Frontal cortex (tissue), 4 donors: ENCODE measurements around the gene LRRC30. TPM values are rescaled to one million over a fixed set of nuclear protein-coding genes. Genes with fewer than 3 reads are reported as not detected.
A peak's percentile ranks its signal among the peaks of the same experiment; 100 is the strongest.

Experiments
- DNase-seq, 2 donors: peaks; one replicate each; pipeline ENCODE4 v3.0.0; 2012; ENCODE audit warnings: low spot score in 2 of 2
- FAIRE-seq: peaks from 2 replicates; lab custom pipeline; 2012; peaks lifted over from hg19 to GRCh38; lab: Jason Lieb, UNC
- total RNA-seq: library from RNA; depleted of rRNA; stranded (reverse); fragments of >200 nt; gene quantifications from one replicate; pipeline ENCODE4 v1.2.3, GENCODE V29; 2014
- donor health status: control.
- donor health status: control.
- donor health status: control.

LRRC30 gene
- total RNA-seq, 1 donor from 2014 or later: not detected

DNA sequence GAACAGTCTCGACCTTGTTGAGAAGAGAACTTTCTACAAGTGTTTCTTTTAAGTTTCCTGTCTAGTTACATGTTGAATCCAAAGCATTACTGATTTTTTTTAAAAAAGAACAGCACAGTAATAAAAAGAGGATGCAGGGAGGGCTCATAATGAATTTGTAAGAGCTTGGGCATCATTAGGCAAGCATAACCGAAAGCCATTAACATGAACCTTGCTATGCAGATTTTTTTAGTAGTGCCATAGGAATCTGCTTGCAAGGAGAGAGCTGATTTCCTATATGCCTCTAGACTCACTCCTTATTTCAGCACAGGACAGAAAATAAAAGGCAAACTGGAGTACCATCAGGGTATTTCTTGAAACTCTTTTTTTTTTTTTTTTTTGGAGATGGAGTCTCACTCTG, 5.2 kb downstream of the LRRC30 start:
- no peak for FAIRE-seq
- no peak for DNase-seq

DNA sequence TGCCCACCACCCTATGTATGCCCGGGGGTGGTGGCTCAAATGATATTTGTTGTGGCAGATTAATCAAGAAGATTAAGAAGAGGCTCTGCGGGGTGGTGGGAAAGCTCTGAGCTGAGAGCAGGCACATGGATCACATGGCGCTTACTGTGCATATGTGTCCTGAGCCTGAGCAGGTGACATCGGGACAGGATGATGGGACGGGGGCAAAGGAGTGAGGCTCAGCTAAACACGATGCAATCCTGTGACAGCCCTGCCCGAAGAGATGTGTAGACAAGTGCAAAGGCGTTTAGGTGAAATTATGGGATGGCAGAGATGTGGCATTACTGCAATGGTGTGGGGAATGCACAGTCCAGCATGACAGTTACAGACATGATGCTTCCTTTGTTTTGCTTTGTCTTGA, 6.0 kb downstream of the LRRC30 start:
- no peak for DNase-seq
- no peak for FAIRE-seq

DNA sequence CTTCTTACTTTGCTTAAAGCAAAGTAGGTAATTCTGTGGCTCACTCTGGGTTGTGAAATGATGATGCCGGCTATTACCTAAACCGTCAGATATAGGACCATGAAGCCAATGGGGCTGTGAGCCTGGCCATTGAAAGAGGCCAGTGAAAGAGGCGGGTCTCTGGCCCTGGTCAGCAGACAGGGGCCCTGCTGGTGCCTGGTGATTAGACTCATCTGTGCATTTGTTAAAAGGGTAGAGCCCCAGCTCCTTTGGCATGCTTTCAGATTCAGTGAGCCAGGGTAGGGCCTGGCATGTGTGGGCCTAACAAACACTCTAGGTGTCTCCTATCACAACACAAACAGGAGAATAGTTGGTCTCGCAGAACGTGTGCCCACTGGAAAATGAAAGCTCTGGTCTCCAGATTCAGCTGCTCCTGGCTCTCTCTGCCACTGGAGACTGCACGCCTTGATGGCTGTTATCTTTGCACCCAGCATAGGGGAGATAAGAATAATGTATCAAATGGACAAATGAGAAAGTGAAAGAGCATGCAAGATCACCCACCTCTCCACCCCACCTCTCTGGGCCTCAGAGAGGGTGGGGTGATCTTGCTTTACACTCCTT, 6.9 kb downstream of the LRRC30 start:
- DNase-seq (no peak), FAIRE-seq (no peak)

DNA sequence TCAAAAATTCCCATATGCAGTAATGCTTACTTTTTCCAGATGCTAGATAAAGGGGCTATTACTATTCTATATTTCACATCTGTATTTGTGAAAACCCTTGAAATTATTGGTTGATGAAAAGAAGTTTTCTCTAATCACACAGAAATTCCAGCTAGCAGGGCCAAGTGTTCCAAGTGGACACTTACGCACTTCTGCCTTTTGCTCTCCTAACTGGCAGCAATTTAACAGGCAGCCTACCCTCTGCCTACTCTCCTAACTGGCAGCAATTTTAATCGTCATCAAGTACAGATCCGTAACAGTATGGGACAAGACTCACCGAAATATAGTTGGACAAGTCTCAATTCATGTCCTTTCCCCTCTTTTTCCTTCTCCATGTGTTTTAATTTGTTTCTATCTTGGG, 12.0 kb downstream of the LRRC30 start:
- DNase-seq: no peak

DNA sequence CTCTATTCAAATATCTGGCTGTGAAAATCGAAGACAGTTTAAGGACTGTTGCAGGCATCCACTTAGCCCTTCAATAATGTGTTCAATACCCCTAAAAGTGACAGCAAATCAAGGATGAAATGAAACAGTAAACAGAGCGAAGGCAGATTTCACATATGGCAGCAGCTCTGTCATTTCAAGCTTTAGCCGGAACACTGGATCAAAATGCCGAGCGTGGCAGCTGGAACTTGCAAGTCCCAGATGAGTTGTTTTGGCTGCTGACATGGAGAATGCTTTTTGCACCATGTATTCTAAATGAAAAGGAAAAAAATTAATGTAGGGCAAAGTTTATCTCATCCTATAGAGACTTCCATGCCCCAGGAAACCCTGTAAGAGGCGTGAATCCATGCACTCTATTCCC, 18.0 kb downstream of the LRRC30 start:
- DNase-seq: no peak
- FAIRE-seq: no peak

More for the DNA sequence above, 12.0 kb downstream of the LRRC30 start:
- FAIRE-seq: no peak

DNA sequence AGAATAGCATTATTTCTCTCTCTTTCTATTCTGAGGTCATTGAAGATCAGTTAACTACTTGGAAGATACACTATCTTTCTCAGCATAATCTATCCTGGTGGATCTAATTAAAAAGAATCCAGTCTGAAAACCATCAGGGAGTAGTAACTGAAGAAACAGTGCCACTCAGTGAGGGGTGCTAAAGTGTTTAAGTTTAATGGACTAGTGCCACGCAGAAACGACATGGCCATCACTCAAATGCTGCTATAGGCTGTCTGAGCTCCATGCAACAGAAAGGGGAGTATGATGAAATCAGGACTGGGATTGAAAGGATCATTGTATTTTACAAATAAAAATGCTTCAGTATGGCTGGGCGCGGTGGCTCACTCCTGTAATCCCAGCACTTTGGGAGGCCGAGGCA, 23.3 kb downstream of the LRRC30 start:
- FAIRE-seq (no peak), DNase-seq (no peak)

DNA sequence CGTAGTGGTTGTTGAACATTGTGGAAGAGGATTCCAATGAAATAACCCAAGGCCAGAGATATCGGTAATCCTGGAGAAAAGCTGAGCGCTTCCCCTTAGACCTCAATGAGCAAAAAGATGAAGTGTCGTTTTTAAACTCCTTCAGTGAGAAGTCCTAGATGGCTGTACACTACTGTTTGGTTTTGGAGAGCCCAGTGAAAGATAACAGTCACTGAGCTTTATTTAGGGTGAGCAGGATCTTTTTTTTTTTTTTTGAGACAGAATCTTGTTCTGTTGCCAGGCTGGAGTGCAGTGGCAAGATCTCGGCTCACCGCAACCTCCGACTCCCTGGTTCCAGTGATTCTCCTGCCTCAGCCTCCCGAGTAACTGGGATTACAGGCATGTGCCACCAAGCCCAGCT, 24.2 kb downstream of the LRRC30 start:
- FAIRE-seq (no peak), DNase-seq (no peak)

DNA sequence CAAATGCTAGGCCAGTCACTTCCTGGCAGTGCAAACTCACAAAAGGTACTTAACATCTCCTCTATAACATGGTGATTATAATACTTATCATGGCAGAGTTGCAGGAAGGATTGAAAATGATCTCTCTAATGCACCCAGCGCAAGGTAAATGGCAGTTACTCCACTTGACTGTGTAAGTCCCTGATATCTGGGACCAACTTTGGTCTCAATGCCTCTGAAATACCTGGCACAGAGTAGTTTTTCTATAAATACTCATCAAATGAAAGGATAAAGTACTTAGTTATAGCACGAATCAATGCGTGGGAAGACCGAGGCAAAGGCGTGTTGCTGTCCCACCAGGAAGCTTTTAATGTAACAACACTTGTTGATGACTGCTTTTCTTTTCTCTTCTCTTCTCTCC, 24.8 kb downstream of the LRRC30 start:
- no peak for DNase-seq
- no peak for FAIRE-seq

DNA sequence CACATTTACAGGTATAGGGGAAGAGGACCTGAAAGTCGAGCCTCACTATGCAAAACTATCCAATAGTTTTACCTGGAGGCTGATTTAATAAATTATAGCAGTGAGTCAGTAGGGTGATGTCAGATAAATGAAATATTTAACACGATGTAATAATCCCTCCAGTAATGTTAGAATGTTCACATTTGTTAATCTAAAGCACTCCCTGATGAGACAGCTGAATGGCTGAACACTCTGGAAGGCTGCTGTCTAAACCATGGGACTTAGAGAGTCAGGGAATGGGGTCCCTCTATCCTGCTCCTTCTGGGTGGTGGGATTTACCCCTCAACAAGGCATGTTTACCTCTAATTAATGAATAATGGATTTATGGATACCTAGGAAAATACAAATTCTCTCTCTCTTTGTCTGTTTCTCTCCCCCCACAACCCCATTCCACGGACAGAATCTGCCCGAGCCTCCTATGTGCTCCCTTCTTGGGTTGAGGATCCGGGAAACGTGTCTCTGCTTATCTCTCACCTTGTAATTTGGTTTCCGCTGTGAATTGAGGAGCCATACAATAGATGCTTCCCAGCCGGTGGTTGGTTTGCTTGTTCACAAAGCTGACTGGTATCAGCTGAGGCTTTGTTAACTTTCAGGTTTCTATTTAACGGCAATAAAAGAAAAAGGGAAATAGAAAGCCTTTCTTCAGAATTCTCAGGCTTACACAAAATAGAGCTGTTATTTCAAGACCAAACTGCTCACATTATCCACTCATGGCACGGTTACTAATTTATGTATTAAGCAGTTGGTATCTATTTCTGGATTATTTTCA, 25.9 kb downstream of the LRRC30 start:
- DNase-seq: no peak
- FAIRE-seq: no peak

DNA sequence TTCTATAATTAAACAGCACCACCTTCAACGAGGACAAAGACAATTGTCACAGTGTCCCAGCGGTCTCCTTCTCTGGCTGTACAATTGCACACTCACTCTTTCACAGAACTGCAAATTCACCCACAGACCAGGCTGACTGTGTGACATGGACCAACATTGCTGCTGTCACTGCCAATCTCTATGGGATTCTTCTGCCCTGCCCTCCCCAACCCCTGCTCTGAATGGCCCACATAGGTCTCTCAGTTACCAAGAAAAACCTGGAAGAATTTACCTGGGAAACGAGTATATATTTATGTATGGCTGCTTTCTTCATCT, 26.5 kb downstream of the LRRC30 start:
- FAIRE-seq (no peak), DNase-seq (no peak)

DNA sequence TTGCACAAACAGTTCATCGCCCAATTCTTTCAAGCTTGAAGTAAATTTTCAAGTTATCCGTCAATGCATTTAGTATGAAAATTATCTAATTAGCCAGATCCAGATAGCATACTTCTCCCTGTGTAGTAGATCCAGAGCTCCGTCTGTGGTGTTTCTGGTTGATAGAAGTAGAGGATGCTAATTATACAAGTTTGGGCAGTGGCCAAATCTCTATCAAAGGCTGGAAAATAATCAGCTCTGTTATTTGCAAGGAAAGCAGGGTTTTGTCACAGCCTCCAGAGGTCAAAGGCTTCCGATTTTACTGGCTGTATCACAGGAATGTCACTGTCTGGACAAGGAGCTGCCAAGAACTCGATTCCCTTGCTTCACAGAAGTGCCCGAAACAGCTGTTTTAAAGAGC, 28.6 kb downstream of the LRRC30 start:
- FAIRE-seq (no peak), DNase-seq (no peak)

DNA sequence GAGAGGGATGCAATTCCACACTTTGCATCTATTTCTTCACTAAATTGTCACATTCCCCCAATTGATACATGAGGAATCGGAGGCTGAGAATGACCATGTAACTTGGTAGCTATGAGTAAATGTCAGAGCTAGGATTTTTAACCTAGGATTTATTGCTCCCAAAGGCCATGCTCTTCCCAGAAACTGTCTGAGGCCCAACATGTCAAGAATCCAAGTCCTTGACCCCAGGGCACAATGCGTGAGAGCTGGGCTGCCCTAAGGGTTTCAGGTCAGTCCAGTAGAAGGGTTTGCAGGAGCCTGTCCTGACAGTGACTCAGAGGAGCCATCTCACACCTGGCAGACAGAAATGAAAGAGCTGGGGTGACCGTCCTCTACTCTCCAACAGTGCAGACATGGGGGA, 30.3 kb downstream of the LRRC30 start:
- FAIRE-seq (no peak), DNase-seq (no peak)

DNA sequence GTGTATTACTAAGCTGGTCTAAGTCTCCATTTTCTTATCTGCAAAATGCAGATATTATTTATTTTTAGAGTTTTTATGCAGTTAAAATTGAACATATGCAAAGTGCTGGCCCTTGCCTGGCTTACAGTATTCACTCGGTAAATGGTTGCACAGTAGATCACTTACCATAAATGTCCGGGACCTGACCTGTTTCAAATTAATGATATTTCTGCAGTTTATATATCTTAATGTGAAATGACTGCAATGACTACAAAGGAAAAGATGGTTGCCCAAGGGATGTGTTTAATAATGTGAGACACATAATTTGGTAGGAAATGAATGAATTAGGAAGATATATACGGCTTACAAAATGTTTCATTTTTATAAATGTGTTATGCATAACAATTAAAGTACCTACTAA, 37.1 kb downstream of the LRRC30 start:
- FAIRE-seq: no peak

DNA sequence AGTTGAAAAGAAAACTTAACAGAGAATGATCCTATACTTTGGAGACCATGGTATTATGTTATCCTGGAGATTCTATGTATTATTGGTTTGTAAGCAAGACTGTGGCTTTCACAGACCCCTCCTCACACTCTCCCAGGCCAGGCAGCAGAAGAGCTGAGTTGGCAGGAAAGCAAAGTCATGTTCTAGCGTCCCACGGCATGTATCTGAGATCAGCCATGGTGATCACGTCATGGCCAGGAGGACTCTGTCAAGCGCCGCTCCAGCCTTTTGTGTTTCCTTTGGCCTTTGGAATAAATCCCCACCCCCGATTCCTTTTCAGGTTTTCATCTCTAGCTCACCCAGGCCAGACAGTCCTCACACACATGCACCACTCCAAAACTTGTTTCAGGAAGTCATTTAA, 39.1 kb downstream of the LRRC30 start:
- FAIRE-seq (no peak), DNase-seq (no peak)

More for the DNA sequence above, 37.1 kb downstream of the LRRC30 start:
- no peak for DNase-seq

DNA sequence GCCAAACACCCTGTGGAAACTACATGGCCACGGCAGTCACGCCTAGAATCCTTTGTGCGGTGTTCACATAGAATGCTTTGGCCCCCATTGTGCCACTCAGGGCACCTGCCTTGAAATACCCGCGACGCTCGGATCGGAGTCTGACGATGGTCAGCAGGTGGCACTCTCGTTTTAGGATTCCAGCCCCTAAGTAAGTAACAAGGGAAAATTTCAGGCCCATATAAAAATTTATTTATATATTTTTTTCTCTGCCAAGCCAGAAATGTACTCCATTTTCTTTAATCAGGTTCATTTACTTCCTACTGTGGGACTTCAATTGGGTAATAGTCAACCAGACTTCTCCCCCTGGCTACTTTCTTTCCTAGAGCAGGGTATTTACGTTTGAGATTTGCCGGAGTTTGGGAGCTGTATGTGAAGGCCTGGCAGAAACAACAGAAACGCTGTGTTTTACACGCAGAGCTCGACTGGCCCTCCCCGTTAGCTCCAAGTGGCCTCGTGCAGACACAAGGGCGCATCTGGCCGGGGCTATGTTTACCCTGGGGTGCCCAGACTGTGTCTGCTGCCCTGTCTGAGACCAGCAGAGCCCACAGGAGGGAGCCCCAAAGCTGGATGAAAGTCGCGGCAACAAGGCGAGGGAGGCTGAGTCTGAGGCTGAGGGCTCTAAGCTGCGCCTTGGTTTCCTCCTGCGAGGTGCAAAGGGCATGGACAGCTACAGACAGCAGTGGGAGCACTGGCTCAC, 41.6 kb downstream of the LRRC30 start:
- DNase-seq: peak; percentile 36 to 60

DNA sequence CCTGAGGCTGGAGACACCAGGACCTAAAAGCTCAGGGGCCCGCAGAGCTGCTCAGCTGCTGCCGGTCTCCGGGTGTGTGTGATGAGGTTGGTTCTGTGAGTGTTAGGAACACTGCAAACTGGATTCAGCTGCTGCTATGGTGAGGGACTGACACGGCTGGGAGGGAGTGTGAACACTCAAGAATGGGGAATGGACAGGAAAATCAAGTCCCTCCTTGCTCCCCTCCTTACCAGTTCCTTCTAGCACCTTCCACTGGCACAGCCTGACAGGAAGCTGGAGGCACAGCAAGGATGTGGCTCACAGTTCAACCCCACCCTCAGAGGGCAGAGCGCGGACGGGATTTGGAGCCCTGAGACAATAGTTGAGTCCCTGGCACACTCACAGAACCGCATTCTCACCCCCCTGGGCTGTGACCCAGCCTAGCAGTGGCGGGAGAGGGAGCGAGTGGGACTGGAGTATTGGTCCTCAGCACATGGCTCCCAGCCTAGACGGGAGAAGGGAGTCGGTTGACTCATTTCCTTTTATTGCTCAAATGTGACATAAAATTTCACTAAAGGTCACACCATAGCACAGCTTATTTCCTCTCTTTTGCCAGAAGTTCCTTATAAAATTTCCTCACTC, 42.5 kb downstream of the LRRC30 start:
- DNase-seq (peak in 1 of 2 donors; percentile 40), FAIRE-seq (no peak)

More for the DNA sequence above, 41.6 kb downstream of the LRRC30 start:
- FAIRE-seq: no peak

DNA sequence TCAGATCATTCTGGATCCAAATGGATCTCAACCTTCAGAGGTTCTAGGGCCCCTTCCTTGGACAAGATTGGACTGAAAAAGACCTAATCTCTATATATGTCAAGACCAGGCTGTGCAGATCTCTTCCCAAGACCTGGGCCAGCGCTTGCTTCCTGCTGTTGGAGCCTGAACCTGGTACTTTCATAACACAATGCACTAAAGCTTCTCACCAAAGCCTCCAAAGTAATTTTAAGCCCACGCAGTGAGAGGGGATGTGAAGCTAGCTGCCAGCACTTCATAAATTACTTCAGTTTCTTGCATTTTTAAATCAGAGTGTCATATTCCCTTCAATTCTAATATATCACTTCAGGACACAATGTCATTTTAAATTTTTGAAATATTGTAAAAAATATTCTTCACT, 50.7 kb downstream of the LRRC30 start:
- FAIRE-seq (no peak), DNase-seq (no peak)
